NCI-H1694 (cell line): Measurements from ENCODE around the gene SGTA.
A peak's percentile ranks its signal among the peaks of the same experiment; 100 is the strongest.

Experiments used
- DNase-seq: peaks from one replicate; lab custom pipeline; 2025; lab: John Stamatoyannopoulos, UW

Gene SGTA

DNA sequence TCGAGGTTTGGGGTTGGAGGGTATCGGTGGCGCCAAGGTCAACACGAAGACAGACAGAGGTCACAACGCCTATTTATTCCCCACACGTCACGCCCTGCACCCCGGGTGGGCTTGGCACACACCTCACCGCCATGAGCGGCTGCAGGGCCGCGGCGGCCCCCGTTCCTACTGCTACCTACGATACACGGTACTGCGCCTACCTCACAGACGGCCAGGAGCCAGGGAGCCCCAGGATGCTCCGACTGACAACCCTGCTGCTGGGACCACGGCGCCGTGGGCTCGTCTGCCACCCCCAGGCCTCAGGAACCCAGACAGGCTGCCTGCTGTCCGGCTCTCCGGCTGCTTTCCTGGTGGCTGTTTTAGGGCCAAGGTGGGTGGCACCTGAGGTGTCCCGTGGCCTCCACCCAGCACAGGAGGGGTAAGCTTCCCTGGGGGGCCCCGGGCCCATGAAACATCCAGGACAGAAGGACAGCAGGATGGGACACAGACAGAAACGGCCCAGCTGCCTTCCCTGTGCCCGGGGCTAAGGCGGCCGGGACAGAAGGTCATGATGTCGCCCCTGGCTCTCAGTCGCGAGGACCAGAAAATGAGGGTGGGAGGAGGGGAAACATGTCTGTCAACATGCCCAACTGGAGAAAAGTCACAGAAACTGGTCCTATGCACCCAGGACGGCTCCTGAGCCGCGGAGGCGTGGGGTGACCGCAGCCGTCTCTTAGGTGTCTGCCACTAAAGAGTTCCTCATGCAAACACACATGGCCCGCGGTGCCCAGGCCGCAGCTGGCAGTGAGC, 28.2 kb downstream of the SGTA start:
- no peak for DNase-seq

DNA sequence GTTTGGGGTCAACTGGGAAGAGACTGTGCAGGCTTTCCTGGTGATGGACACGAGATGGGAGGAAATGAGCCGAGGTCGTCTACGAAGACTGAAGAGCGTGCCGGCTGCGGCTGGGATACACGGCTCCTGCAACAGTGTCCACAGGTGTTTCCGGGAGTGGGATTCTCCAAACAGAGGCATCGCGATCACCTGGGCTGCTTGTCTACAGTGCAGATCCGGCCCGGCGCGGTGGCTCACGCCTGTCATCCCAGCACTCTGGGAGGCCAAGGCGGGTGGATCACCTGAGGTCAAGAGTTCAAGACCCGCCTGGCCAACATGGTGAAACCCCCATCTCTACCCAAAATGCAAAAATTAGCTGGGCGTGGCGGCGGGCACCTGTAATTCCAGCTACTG, 31.6 kb downstream of the SGTA start:
- no peak for DNase-seq

DNA sequence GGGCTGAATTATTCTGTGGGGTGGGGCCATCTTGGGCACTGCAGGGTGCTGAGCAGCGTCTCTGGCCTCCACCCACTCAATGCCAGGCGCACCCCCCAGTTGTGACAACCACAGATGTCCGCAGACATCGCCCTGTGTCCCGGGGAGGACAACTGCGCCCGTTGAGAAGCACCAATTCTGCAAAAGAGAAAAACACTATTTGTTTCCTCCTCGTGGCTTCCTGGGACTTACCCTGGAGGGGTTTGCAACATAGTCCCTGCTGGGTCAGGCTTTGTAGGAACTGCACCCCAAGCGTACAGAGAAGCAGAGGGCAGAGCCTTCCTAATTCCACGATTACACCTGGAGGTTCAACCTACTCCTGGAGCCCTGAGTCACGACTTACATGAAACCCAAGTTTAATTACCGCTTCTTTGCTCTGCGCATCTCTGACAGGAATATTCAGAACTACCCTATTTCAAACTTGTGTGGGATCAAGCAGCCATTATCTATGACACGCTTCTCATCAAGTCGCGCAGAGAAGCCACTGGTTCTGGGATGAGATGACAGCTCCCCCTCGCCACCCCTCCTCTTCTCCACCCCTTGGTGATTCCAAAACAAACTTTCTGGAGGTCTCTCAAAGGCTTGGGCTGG, 32.1 kb downstream of the SGTA start:
- DNase-seq = no peak

DNA sequence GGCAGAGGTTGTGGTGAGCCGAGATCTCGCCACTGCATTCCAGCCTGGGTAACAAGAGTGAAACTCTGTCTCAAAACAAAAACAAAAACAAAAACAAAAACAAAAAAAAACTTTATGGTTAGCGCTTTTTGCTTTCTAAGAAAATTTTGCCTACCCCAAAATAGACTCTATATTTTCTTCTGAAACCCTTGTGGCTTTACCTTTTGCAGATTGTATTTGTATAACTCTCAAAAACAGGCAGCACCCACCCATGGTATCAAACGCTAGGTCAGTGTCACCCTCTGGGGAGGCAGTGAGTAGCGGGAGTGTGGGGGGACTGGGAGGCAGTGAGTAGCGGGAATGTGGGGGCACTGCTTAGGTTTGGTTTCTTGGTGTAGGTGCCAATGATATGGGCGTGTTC, 35.7 kb downstream of the SGTA start:
- DNase-seq = no peak

DNA sequence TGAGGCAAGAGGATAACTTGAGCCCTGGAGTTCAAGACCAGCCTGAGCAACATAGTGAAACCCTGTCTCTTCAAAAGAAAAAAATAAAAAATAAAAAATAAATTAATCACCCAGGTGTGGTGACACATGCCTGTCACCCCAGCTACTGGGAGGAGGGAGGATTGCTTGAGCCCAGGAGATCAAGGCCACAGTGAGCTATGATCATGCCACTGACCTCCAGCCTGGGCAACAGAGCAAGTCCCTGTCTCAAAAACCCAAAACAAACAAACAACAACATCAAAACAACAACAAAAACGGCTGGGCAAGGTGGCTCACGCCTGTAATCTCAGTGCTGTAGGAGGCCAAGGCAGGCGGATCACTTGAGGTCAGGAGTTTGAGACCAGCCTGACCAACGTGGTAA, 39.0 kb downstream of the SGTA start:
- DNase-seq = no peak

DNA sequence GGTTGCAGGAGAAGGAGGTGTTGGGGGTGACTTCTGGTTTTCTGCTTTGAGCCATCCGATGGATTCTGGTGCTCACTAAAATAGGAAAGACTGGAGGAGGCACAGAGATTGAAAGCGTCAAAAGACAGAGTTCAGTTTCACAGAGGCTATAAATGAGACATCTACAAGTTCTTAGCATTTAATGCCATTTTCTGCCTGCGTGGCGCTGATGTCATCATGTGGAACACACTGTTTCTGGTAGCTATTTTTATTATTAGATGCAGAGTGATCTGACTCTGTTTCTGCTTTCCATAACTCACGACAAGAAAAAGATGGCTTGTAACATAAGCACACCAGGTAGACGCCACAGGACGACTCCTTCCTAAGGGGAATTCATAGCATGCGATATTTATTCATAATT, 40.0 kb downstream of the SGTA start:
- DNase-seq = no peak

DNA sequence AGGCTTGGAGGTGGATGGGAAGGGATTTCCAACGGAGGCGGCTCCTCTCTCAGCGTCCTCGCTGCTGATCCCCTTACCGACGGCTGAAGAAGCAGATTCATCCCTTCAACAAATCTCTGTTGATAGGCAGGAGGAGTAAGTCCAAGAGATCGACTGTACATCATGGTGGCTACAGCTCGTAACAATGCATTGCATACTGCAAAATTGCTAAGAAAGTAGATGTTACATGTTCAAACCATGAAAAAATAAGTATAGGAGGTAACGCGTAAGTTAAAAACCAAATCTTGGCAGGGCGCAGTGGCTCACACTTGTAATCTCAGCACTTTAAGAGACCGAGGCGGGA, 42.8 kb downstream of the SGTA start:
- DNase-seq = no peak

DNA sequence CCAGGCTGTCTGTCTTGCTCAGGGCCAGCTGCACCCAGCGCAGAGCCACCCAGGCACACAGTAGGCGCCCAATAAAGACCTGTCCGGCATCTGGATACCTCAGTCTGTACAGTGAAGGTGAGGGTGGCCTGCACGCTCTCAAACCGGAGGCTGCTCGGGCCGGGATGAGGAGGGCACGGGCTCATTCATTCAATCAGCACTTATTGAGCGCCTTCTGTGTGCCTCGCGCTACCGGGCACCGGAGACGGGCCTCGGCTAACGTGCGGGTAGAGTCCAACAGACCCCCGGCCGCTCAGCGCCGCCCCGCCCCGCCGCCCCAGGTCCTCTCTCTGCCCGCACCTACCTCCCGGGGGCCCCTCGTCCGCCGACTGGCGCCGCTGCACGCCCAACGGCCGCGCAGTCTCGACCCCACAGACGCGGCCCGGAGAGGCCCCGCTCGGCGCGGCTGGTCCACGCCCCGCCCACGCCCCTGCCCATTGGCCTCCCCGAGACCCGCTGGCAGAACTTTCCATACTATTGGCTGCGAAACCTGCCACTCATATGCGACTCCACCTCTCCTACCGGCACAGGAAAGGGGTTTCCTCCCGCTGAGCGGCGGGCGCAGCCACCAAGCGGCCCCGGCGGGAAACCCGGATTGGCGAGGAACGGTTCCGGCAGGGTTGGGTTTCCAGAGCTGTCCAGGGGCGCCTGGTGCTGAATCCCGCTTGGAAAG, 43.3 kb downstream of the SGTA start, which contains the start of gene SLC39A3:
Gene SLC39A3, minus strand, starts transcription at position 416 of the 712 bp plus-strand sequence. CDS start 2,760 bp downstream, outside the sequence.
- DNase-seq = peak; percentile 94

DNA sequence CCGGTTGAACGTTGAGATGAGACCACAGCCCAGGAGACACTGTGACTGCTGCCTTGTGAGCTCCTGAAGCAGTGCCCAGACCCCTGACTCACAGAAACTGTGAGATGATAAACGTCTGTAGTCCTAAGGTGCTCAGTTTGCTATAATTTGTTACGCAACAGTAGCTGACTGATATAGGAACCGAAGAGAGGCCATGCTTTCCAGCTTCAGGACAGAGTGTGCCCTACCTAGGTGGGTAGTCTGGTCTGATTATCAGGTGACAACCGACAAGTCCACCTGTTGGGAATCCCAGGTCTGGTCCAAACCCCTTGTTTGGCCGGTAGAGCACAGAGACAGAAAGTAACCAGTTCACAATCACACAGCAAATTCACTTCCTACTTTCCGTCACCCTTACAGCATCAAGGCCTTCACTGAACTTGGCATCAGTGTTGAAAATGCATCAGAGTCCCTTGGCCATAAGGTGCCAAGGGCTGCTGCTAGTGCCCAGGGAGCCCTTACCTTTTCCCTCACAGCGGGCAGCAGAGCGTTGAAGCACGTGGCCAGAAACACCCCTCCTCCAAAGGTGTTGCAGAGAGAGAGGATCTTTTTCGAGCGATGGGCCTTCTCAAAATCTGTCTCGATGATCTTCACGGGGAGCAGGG, 46.4 kb downstream of the SGTA start:
- DNase-seq = no peak

DNA sequence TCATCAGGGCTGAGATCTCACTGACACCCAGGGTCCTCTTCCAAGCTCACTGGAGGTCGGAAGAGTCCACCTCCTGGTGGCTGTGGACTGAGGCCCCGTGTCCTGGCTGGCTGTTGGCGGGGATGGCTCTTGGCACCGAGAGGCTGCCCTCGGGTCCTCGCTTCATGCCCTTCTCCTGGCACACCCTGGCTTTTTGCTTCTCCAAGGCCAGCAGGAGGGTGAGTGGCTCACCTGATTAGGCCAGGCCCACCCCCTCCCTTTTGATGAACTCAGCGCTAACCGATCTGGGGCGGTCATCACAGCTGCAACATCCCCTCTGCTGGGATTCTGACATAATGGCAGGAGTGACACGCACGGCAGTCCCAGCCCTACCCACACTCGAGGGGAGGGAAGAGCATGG, 47.7 kb downstream of the SGTA start:
- DNase-seq = no peak

DNA sequence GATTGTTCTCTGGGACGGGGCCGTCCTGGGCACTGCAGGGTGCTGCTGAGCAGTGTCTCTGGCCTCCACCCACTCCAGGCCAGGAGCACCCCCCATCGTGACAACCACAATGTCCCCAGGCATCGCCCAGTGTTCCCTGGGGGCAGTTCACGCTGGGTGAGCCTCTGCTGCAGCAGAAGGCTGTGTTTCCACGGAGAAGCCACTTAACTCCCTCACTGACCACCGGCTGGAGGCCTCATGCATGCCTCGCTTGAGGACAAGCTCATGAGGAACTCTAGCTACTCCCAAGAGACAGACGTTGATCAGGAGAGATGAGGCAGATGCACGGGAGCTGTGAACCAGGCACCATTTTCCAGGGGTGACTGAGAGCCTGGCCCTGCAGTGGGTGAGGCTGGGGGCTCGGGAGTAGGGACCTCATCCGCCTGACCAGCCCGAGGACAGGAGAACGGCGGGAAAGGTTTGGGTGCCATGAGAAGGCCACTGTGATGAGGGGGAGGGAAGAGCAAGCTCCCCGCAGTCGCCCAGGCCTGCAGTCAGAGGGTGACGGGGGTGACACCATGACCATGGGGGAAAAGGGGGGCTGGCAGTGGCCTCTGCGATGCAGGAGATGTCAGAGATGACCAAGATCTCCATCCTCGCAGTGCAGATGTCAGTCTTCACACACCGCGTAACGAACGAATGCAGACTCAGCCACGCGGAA, 48.3 kb downstream of the SGTA start:
- no peak for DNase-seq

DNA sequence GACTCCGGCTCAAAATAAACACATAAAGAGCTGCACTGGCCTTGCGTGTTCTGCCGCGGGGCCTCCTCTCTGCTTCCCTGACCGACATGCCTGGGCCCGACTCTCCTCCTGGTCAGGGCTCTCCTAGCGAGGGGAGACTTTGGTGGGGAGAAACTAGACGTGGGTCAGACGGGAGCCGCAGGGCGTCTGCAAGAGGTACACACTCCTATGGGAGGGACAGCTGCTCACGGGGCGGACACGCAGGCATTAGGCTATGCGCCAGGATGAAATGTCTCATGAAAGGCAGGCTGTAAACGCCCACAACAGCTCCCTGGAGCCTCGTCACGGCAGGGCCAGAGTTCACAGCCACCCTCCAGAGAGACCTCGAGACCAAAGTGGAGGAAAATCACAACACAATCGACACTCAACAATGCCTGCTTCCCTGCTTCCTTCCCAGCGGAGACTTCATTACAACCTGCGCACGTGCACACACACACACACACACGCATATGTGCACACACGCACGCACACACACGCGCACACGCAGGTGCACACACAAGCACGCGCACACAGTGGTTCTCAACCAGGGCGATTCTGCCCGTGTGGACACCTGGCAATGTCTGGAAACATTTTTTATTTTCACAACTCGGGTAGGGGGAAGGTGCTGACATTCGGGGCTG, 49.0 kb downstream of the SGTA start:
- no peak for DNase-seq

DNA sequence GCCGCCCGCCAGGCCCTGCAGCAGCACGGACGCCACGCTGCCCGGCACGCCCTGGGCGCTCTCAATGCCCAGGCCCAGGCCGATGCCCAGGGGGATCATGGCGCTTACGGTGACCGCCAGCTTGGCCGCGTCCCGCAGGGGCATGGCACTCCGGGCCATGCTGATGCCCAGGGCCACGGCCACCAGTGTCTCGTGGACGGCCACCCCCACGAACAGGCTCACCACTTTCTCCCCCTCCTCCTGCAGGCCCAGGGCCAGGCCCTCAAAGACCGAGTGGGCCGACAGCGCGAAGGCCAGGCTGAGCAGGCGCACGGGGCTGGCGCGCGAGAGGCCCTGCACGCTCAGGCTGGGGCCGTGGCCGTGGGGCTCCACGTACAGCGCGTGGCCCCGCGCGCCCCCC, 50.2 kb downstream of the SGTA start:
- no peak for DNase-seq

DNA sequence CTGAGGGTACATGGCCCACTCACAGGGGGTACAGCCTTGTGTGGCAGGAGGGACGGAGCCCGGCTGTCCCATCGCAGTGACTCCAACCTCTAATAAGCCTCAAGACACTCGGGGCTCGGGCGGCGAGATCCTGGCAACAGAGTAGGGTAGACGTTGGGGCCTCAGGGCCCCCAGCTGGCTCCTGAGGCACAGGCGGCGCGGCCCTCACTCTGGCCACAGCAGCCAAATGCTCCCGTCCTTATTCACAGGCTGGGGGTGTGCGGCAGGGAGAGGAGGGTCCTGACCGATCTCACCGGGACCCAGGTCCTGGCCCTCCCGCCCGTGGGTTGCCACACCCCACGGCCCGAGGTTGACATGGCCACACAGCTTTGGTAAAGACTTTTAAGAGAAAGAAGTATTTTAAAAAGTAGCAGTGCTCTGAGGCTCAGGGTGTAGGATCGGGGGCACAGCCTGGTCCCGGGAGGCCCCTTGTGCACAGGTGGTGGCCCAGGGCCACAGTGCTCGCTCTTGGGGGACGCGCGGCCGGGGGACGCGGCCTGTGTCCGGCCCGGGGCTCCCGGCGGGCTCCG, 50.8 kb downstream of the SGTA start:
- DNase-seq = no peak

DNA sequence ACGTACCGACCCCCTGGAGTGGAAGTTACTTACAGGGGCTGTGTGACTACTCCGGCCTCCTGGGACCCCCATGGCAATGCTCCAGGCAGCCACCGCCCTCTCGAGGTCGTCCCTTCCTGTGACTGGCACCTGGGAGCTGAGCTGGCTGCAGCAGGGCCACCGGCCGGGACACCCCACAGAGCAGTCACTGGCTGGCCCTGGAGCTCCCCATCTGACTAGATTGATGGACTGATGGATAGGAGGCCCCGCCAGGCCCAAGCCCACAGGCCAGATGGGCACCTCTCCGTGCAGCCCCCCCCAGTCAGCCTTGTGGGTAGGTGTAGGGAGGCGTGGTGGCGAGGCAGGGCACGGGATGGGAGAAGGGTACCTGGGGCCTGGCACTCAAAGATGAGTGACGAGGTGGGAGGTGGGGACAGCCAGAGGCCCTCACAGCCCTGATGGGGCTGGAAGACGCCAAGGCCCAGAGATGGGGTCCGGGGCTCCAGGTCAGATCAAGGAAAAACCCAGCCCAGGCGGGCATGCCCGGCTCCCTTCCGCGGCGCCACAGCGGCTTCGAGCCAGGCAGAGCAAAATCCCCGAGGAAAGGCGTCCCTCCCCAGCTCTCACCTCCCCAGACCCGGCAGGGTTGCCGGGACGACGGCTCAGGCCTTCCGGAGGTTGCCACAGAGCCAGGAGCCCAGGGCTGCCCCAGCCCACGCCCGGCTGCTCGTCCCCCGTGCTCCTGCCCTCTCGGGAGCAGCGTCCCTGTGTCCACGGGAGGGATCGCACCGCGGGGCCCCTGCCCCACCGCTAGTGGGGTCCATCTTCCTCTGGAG, 51.7 kb downstream of the SGTA start:
- DNase-seq = no peak

DNA sequence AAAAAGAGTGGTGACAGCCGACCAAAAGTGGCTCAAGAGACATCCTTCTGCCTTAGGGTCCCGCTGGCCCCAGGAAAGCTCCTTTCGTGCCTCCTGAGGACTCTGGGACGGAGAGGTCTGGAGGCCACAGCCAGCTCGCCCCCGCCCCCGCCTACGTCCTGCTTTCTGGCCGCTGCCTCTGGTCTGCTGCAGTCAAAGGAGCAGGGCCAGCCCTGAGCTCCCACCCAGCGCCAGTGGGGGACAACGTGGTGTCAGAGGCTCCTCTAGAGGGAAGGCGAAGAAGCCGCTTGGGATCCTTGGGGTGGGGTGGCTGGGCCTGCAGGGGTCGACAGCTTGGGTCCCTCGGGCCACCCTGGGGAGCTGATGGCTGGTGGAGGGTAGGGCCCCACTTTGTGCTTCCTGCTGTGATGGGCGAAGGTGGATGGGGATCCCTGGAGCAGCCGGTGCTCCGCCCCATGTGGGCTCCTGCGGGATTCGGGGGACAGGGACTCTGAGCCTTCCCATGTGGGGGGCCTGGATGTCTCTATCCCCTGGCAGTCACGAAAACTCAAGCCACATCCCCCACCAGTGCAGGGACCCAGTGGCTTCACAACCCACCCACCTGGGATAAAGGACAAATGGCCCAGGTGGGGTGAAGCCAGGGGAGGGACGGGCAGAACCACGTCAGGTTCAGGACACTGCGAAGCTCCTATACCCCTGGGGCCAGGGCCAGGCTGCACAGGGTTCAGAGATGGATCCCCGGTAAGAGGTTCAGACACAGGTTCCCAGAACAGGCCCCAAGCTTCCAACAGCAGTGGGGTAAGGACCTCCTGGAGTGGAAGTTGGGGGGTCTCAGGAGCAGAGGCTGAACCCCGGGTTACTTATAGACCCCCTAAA, 52.9 kb downstream of the SGTA start:
- DNase-seq = no peak

DNA sequence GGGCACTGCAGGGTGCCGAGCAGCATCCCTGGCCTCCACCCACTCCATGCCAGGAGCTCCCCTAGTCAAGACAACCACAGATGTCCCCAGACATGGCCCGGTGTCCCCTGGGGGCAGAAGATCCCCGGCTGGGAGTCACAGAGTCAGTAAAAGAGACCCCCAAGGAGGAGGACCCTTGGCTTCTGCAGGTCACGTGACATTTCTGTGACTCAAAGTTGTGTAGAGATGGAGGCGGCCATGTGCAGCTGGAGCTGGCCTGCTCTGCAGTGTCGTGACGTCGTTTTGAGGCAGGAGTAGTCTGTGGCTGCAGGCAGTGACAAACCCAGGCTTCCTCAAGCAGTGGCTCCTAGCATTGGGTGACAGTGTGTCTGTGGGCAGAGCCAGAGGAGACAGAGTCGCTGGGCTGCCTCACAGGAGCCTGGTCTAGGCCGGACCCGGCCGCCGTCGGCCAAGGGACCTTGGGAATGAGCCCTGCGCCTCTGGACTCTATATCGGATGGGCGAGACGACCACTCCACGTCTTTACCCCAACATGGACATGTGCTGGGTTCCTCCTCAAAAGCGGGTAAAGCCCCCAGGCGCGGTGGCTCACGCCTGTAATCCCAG, 54.2 kb downstream of the SGTA start:
- DNase-seq = no peak

DNA sequence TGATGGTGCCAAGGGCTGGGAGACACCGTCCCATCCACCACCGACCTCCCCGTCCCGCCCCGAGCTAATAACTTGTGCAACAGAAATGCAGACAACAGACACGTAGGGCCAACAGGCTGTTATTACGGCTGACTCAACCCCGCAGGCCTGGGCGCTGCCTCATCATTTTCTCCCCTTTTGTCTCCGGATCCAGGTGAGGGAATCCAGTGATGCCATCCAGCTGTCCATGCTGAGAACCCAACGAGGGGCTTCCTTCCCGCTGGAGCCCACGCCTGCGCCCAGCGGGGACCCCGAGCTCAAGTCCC, 55.5 kb downstream of the SGTA start:
- no peak for DNase-seq
